IMR-90 (cell line): ENCODE data around the gene PDIA2. TPM values are rescaled to one million over a fixed set of nuclear protein-coding genes. Genes with fewer than 3 reads are reported as not detected.

ENCODE experiments used
- ATAC-seq: fragments of 200-7000 bp; cut with Tn5 transposase; 2 replicates; pipeline ENCODE4 v1.9.1; 2020; ENCODE audit warnings: low read depth, mild to moderate bottlenecking, moderate library complexity
- BruUV-seq: library from RNA; stranded (reverse); fragments of 400-500 nt; replicated peaks from 2 replicates; lab custom pipeline; 2021; lab: Mats Ljungman, UMichigan
- CTCF ChIA-PET: fragments of 300-600 bp; formaldehyde crosslinking; extraction: SDS; loops from one replicate; lab custom pipeline; 2021; ENCODE audit warnings: antibody characterized with exemption; lab: Yijun Ruan, JAX
- POLR2A ChIA-PET: fragments of 300-600 bp; sonication (Branson Sonifier 250); formaldehyde crosslinking; loops from one replicate; lab custom pipeline; 2022; ENCODE audit warnings: antibody characterized with exemption; ENCODE audit not compliant: unreplicated experiment; lab: Charles Lee
- DNase-seq: peaks from one replicate; pipeline ENCODE4 v3.0.0; 2013
- H2AFZ ChIP-seq: replicated peaks from 2 replicates; pipeline ENCODE3; 2013; ENCODE audit warnings: low read length, mild to moderate bottlenecking; ENCODE audit not compliant: poor library complexity
- H2AK5ac ChIP-seq: 2 replicates; pipeline ENCODE4 v1.6.1; 2013; ENCODE audit warnings: low read depth, low read length, inconsistent platforms
- H2AK9ac ChIP-seq: replicated peaks from 2 replicates; pipeline ENCODE3; 2013; ENCODE audit warnings: mild to moderate bottlenecking, low read depth, low read length, moderate library complexity; ENCODE audit not compliant: poor library complexity
- H2BK120ac ChIP-seq: 2 replicates; pipeline ENCODE4 v1.6.1; 2013; ENCODE audit warnings: low read depth, low read length, inconsistent platforms
- H2BK15ac ChIP-seq: 3 replicates; pipeline ENCODE4 v1.6.1; 2013; ENCODE audit warnings: low read depth, low read length, inconsistent platforms
- H2BK20ac ChIP-seq: 2 replicates; pipeline ENCODE4 v1.6.1; 2013; ENCODE audit warnings: low read depth, mild to moderate bottlenecking, inconsistent platforms, low read length, moderate library complexity
- H2BK5ac ChIP-seq: 2 replicates; pipeline ENCODE4 v1.6.1; 2013; ENCODE audit warnings: mild to moderate bottlenecking, low read depth, low read length, inconsistent platforms; ENCODE audit not compliant: poor library complexity, severe bottlenecking
- H3K14ac ChIP-seq: replicated peaks from 2 replicates; pipeline ENCODE4 v1.6.1; 2013; ENCODE audit warnings: low read depth, low read length, inconsistent platforms
- H3K18ac ChIP-seq: 2 replicates; pipeline ENCODE4 v1.6.1; 2013; ENCODE audit warnings: low read depth, low read length, control low read depth
- H3K23ac ChIP-seq: 2 replicates; pipeline ENCODE4 v1.6.1; 2013; ENCODE audit warnings: low read depth, low read length, inconsistent platforms
- H3K27ac ChIP-seq: 2 replicates; pipeline ENCODE4 v1.5.1; 2013; ENCODE audit warnings: mild to moderate bottlenecking, control low read depth, low read length; ENCODE audit not compliant: insufficient read depth
- H3K27me3 ChIP-seq: 2 replicates; pipeline ENCODE4 v1.6.1; 2013; ENCODE audit warnings: low read length; ENCODE audit not compliant: control insufficient read depth, insufficient read depth
- H3K36me3 ChIP-seq: 2 replicates; pipeline ENCODE4 v1.6.1; 2013; ENCODE audit warnings: low read length, mixed read lengths; ENCODE audit not compliant: control insufficient read depth, insufficient read depth
- H3K4ac ChIP-seq: 2 replicates; pipeline ENCODE4 v1.6.1; 2013; ENCODE audit warnings: low read depth, low read length, inconsistent platforms
- H3K4me1 ChIP-seq: 2 replicates; pipeline ENCODE4 v1.6.1; 2013; ENCODE audit warnings: low read length, mixed read lengths; ENCODE audit not compliant: control insufficient read depth, insufficient read depth
- H3K4me2 ChIP-seq: 2 replicates; pipeline ENCODE4 v1.6.1; 2013; ENCODE audit warnings: low read depth, mild to moderate bottlenecking, control low read depth, low read length, moderate library complexity
- H3K4me3 ChIP-seq: 2 replicates; pipeline ENCODE4 v1.5.1; 2013; ENCODE audit warnings: low read depth, mild to moderate bottlenecking, control low read depth, low read length, moderate library complexity; ENCODE audit not compliant: insufficient read depth
- H3K56ac ChIP-seq: 2 replicates; pipeline ENCODE4 v1.6.1; 2013; ENCODE audit warnings: low read length, inconsistent platforms; ENCODE audit not compliant: insufficient read depth; ENCODE audit errors: extremely low read depth
- H3K79me1 ChIP-seq, 2 experiments: 2 replicates each; pipeline ENCODE4 v1.6.1; 2013; ENCODE audit warnings: low read length in 2 of 2, inconsistent platforms in 1 of 2, low read depth in 1 of 2
- H3K9ac ChIP-seq: 2 replicates; pipeline ENCODE4 v1.6.1; 2013; ENCODE audit warnings: low read depth, low read length, control low read depth
- H3K9me1 ChIP-seq: 2 replicates; pipeline ENCODE4 v1.6.1; 2013; ENCODE audit warnings: low read length, inconsistent platforms; ENCODE audit not compliant: insufficient read depth
- H3K9me3 ChIP-seq: 2 replicates; pipeline ENCODE4 v1.6.1; 2013; ENCODE audit warnings: low read length; ENCODE audit not compliant: control insufficient read depth, insufficient read depth
- H4K20me1 ChIP-seq: 2 replicates; pipeline ENCODE4 v1.6.1; 2013; ENCODE audit warnings: low read length, inconsistent platforms; ENCODE audit not compliant: insufficient read depth
- H4K5ac ChIP-seq: 2 replicates; pipeline ENCODE4 v1.6.1; 2013; ENCODE audit warnings: mild to moderate bottlenecking, low read depth, low read length, control low read depth
- H4K8ac ChIP-seq, 2 experiments: 2 replicates each; pipeline ENCODE4 v1.6.1; 2013; ENCODE audit warnings: low read depth in 2 of 2, low read length in 2 of 2, control low read depth in 1 of 2, inconsistent platforms in 1 of 2
- H4K91ac ChIP-seq: 2 replicates; pipeline ENCODE4 v1.6.1; 2013; ENCODE audit warnings: low read depth, low read length, inconsistent platforms; ENCODE audit not compliant: insufficient read depth
- BHLHE40 ChIP-seq: fragments of 150-350 bp; IDR thresholded peaks from 2 replicates; pipeline ENCODE4 v1.6.1; 2016; ENCODE audit warnings: mild to moderate bottlenecking, low read depth, low read length
- CHD1 ChIP-seq: IDR thresholded peaks from 2 replicates; pipeline ENCODE4 v1.6.1; 2012; ENCODE audit warnings: low read depth, low read length, improper control_type of control experiment
- MAZ ChIP-seq: IDR thresholded peaks from 2 replicates; pipeline ENCODE4 v1.6.1; 2012; ENCODE audit warnings: low read depth, mild to moderate bottlenecking, low read length, improper control_type of control experiment, moderate library complexity, borderline replicate concordance
- MXI1 ChIP-seq: IDR thresholded peaks from 2 replicates; pipeline ENCODE4 v1.6.1; 2012; ENCODE audit warnings: low read depth, mild to moderate bottlenecking, low read length, moderate library complexity, borderline replicate concordance
- NFE2L2 ChIP-seq: fragments of 150-350 bp; IDR thresholded peaks from 2 replicates; pipeline ENCODE4 v1.6.1; 2016; ENCODE audit warnings: low read depth, mild to moderate bottlenecking, low read length
- POLR2A ChIP-seq: IDR thresholded peaks from 2 replicates; pipeline ENCODE4 v1.6.1; 2012; ENCODE audit warnings: mild to moderate bottlenecking, low read depth, low read length
- RCOR1 ChIP-seq: IDR thresholded peaks from 2 replicates; pipeline ENCODE4 v1.6.1; 2012; ENCODE audit warnings: mild to moderate bottlenecking, low read length, improper control_type of control experiment; ENCODE audit not compliant: insufficient replicate concordance
- WGBS, 2 experiments: methylation state at CpG; one replicate each; pipeline versions ENCODE4 v1.1.5 to v1.1.7; 2013; ENCODE audit warnings: missing lambda C conversion rate in 2 of 2; ENCODE audit not compliant: insufficient read length in 1 of 2; ENCODE audit errors: extremely low coverage in 2 of 2; 5-methylcytosine and 5-hydroxymethylcytosine counted together
- dilution Hi-C: fragments of 300-500 bp; cut with HindIII; formaldehyde crosslinking; loops from one replicate; pipeline ENCODE4 v1.14.3; 2018; ENCODE audit warnings: low sequenced_read_pairs; ENCODE audit not compliant: unreplicated experiment
- in situ Hi-C: fragments of 300-500 bp; cut with MboI; formaldehyde crosslinking; loops from 3 replicates; pipeline ENCODE4 v1.14.3; 2019; ENCODE audit warnings: low sequenced_read_pairs, inconsistent platforms, mixed read lengths
- intact Hi-C: fragments of 100-400 bp; cut with micrococcal nuclease; formaldehyde crosslinking; loops from 2 replicates; pipeline ENCODE4 v1.10.0; 2022
- polyA plus RNA-seq, 3 experiments: library from polyadenylated mRNA; depleted of rRNA; stranded (reverse); fragments of >200 nt; gene quantifications; 2 replicates each; pipeline ENCODE4 v1.2.3, GENCODE V29; 2012; ENCODE audit warnings: low replicate concordance in 1 of 3
- total RNA-seq: library from RNA; depleted of rRNA; stranded (reverse); fragments of >200 nt; gene quantifications from 2 replicates; pipeline ENCODE4 v1.2.3, GENCODE V29; 2012
- TF ChIP-seq, protein P1 (sequence below): fragments of 150-350 bp; IDR thresholded peaks from 2 replicates; pipeline ENCODE4 v1.6.1; 2017; ENCODE audit warnings: mild to moderate bottlenecking, antibody characterized with exemption, low read length, low read depth

PDIA2 gene
- total and polyA plus RNA-seq, 2 of the 4 experiments (the other 2 are of a cell fraction) = 0.17 TPM; not detected in 1

DNA sequence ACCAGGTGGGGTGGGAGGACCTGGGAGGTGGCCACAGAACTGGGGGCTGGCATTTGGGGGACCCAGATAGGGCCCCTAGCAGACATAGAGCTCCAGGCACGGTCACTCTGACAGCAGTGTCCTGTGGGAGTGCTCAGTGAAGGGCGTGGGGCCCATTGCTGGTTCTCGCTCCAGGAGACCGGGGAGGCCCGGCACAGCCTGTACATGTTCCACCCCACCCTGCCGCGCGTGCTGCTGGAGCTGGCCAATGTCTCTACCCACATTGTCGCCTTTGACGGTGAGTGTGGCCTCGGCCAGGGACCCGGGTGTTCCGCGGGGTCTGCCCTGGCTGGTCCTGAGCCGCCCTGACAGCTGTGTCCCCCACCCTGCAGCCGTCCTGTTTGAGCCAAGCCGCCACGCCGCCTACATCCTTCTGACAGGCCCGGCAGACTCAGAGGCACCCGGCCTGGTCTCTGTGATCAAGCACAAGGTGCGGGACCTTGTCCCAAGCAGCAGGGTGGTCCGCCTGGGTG is 18.5 kb upstream of the PDIA2 start:
- H3K9ac ChIP-seq = no peak overlapping the region
- H3K14ac ChIP-seq = no peak overlapping the region
- POLR2A ChIA-PET = no interaction called here
- H3K9me3 ChIP-seq = no peaks in the 10 kb centered on the region
- H2BK120ac ChIP-seq = no peak overlapping the region
- H2AK5ac ChIP-seq = no peak overlapping the region
- dilution Hi-C loops = no loop called here
- H3K56ac ChIP-seq = no peak overlapping the region
- no peak overlapping the region for H2BK15ac ChIP-seq
- H3K36me3 ChIP-seq = peaks cover 36% of the 10 kb centered on the region
- in situ Hi-C loops = no loop called here
- CTCF ChIA-PET = no interaction called here
- no peaks in the 10 kb centered on the region for H3K27me3 ChIP-seq
- no peaks in the 10 kb centered on the region for H3K79me1 ChIP-seq
- ATAC-seq (no peak), DNase-seq (no peak)
- intact Hi-C loops = no loop called here
- no peak overlapping the region for H2BK20ac ChIP-seq
- no peak overlapping the region for H2AK9ac ChIP-seq
- no peaks in the 10 kb centered on the region for H3K4me1 ChIP-seq
- no peak overlapping the region for H4K8ac ChIP-seq
- H2AFZ ChIP-seq = no peak overlapping the region
- peaks cover 3% of the 10 kb centered on the region for H3K9me1 ChIP-seq
- H2BK5ac ChIP-seq = no peak overlapping the region
- whole genome bisulfite sequencing, 2 experiments = 93% methylated on average over 15 of the region's 23 CpGs; no CpG with 5 or more reads in 1 of the 2 experiments
- TF ChIP-seq MAZ (no peak), POLR2A (no peak), RCOR1 (no peak), MXI1 (no peak), NFE2L2 (no peak), BHLHE40 (no peak), CHD1 (no peak)
- TF ChIP-seq, protein P1, sequence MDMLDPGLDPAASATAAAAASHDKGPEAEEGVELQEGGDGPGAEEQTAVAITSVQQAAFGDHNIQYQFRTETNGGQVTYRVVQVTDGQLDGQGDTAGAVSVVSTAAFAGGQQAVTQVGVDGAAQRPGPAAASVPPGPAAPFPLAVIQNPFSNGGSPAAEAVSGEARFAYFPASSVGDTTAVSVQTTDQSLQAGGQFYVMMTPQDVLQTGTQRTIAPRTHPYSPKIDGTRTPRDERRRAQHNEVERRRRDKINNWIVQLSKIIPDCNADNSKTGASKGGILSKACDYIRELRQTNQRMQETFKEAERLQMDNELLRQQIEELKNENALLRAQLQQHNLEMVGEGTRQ = no peak
- no peak overlapping the region for H3K18ac ChIP-seq
- no peak overlapping the region for H4K91ac ChIP-seq
- H3K27ac ChIP-seq = no peak overlapping the region
- H3K4me3 ChIP-seq = no peak overlapping the region
- no peak overlapping the region for H3K23ac ChIP-seq
- no peak overlapping the region for H3K4ac ChIP-seq
- H4K20me1 ChIP-seq = no peaks in the 10 kb centered on the region
- no TSS peak for BruUV-seq
- H3K4me2 ChIP-seq = no peak overlapping the region
- no peak overlapping the region for H4K5ac ChIP-seq
